Cerebellar nuclear complex (tissue), 1 donor: ENCODE measurements around the gene CNIH2.
"Not testable (repeated sequence)": the region's sequence is repeated elsewhere in the genome, so short reads cannot be mapped to it uniquely, and the experiment has no call there.

Experiments
- DNase-seq, 2 experiments: peaks; one replicate each; lab custom pipeline; 2025; lab: John Stamatoyannopoulos, UW

Gene CNIH2

DNA sequence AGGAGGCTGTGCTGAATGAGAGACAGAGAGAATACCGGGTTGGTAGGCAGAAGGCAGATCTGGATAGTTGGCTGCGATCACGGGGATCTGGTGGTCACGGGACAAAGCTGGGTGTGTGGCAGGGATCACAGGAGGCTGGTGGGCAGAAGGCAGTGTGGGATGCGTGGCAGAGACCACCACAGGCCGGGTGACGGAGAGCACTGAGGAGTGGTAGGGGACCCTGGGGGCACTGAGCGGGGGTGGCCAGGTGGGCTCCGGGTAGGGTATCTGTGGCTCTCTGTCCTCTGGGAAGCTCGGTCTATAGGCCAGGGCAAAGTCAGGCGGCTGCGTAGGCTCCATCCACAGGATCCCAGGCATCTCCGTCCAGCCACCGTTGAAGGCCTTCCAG, 37.5 kb downstream of the CNIH2 start:
- DNase-seq = no peak

DNA sequence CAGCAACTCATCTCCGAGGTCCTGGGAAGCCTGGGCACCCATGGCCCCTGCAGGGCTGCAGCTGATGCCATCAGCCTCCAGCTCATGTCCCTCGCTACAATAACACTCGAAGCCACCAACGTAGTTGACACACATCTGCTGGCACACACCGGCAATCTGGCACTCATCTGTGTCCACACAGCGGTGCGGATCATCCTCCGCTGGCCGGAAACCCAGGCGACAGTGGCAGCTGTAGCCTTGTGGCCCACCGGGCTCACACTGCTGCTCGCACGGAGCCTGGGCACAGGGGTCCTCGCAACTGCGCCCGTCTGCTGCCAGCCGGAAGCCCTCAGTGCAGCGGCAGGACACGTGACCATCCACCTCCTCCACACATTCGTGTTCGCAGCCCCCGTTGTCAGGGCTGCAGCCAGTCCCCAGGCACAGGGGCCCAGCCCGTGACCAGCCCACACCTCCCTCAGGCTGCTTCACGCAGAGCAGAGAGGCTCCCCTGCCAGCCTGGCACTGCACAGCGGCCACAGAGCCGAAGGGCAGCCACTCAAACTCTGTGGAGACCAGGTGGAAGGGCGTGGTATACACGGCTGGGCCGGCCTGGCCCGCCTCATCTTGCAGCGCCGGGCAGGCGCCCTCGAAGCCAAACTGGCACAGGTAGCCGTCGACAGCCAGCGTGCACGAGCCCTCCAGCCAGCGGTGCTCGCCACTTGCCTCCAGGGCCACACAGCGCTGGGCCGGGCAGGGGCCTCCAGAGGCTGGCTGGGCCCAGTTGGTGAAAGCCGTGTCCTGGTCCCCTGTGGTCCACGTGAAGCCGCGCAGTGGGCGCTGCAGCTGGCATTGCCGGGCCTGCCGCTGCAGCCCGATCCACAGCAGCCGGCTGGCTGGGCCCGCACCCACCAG, 38.2 kb downstream of the CNIH2 start:
- DNase-seq = no peak

- DNase-seq = no peak
Measured at GRCh38 chr11:66316849-66317251, 38.9 kb downstream of the CNIH2 start, which contains the start of gene CD248. TSS of gene CD248 (minus strand) at chr11:66317044. CDS start at chr11:66317027, 17 bp downstream.

DNA sequence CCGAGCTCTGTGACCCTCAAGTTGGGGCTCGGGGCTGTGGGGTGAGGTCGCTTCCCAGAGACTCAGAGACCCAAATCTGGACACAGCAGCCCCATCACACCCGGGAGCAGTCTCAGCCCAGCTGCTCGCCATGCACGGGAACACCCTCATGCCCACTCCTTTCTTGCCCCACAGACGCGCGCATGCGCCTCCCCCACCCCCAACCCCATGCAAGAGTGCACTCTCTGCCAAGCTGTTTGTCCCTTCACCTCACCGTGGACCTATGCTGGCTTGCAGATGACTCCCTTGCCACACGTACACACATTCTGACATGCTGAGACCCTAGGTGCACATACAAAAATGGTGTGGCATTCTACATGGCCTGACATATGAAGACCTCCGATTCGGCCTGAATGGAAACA, 39.3 kb downstream of the CNIH2 start:
- no peak for DNase-seq

- no peak for DNase-seq
Measured at GRCh38 chr11:66317723-66318599, 40.0 kb downstream of the CNIH2 start.

DNA sequence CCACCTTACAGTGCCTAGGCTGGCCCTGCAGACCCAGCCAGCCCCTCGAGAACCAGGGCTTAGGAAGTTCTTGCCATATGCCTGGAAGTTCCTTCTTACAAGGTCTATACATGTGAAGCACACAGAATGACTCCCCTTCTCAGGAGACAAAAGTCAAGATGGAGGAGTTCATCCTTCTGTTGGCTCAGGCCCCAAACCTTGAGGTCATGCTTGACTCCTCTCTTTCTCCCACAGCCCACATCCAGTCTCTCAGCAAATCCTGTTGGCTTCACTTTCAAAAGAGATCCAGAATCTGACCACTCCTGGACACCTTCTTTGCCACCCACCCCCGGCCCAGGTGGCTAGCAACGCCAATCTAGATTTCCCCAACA, 40.6 kb downstream of the CNIH2 start:
- DNase-seq = no peak

GRCh38 chr11:66320289-66320688, 42.3 kb downstream of the CNIH2 start:
- DNase-seq = not testable (repeated sequence)

- not testable (repeated sequence) for DNase-seq
Measured at GRCh38 chr11:66320748-66321147, 42.8 kb downstream of the CNIH2 start.

DNA sequence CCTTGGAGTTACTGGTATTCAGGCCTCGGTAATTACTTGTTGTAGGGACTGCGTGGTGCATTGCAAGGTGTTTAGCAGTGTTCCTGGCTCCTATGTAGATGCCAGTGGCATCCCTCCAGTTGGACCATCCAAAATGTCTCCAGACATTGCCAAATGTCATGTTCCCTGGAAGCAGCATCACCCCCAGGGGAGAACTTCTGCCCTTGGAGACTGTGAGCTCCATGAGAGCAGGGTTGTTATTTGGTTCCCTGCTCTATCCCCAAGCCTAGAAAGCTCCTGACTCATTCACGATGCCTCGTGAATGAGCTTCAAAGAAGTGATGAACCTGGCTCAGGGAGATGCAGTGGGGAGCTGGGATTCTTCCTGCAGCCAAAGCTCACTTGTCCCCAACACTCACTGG, 43.6 kb downstream of the CNIH2 start:
- no peak for DNase-seq

GRCh38 chr11:66322732-66323427, 44.9 kb downstream of the CNIH2 start:
- DNase-seq = no peak

DNA sequence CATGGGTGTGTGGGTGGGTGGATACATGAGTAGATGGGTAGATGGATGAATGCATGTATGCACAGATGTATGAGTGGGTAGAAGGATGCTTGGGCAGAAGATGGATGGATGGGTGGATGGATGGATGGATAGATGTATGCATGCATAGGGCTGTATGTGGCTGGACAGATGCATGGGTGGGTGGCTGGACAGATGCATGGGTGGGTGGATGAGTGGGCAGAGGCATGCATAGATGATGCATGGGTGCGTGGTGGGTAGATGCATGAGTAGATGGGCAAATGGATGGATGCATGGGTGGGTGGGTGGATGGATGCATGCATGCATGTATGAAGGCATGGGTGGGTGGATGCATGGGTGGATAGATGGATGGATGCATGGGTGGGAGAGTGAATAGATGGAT, 45.7 kb downstream of the CNIH2 start:
- no peak for DNase-seq

- DNase-seq = no peak
Measured at GRCh38 chr11:66324664-66325063, 46.7 kb downstream of the CNIH2 start.

DNA sequence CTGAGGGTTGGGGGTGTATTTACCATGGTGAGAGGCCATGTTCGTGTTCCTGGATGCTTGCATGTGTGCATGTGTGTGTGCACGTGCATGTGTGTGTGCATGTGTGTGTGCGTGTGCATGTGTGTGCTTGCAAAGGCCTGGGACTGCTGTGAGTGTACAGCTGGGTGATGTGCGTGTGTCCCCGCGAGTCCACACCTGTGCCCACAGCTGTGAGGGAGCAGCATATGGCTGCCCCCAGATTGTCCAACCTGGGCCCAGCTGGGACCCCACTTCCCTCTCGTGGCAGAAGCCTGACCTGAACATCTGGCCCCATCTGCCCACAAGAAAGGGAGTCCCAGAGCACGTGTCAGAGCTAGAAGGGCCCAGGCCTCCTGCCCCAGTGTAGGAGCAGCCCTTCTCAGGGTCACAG, 47.3 kb downstream of the CNIH2 start:
- DNase-seq = no peak

GRCh38 chr11:66326261-66327111, 48.5 kb downstream of the CNIH2 start:
- no peak for DNase-seq

DNA sequence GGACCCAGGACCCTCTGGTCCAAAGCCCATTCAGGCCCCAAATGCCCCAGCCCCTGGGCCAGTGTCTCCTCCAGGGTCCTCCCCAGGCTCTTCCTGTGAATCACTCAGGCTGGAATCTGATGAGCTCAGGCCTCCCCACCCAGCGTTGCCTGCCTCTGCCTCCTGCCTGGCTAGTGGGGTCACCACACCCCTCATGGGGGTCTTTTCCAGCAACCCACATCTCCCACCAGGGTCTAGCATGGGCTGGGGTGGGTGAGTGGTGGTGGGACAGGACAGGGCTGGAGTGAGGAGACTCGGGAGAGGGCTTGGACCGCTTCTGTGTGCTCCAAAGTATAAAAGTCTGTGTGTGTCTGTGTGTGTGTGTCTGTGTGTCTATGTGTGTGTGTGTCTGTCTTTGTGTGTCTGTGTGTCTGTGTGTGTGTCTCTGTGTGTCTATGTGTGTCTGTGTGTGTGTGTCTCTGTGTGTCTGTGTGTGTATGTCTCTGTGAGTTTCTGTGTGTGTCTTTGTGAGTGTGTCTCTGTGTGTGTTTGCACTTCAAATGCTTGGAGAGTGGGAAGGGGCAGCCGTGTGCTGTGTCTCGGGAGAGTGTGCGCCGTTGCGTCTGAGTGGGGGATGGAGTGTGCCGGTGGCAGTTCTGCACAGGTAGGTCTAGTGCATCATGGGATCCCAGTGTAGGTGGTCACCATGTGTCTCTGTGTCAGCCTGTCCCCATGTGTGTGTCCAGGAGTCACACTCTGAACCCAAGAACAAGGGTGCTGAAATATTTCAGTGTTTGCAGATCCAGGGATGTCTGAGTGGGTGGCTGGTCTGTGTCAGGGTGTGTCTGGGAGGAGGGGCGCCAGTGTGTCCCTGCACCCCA, 49.4 kb downstream of the CNIH2 start:
- no peak for DNase-seq

DNA sequence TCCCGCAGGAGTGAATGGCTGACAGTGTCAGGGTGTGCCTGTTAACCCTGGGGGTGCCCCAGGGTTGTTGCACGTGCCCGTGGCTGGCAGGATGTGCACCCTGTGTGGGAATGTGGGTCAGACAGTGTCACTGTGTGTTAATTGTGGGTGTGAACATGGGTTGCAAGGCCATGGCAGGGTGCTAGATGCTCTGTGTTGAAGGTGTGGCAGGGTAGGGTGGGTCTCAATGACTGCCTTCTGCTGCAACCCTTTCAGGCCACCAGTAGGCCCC, 50.0 kb downstream of the CNIH2 start:
- no peak for DNase-seq

- no peak for DNase-seq
Measured at GRCh38 chr11:66328302-66329144, 50.5 kb downstream of the CNIH2 start.

- no peak for DNase-seq
Measured at GRCh38 chr11:66329165-66329673, 51.2 kb downstream of the CNIH2 start.

GRCh38 chr11:66330931-66331330, 53.0 kb downstream of the CNIH2 start:
- DNase-seq = no peak
